GM21381 (cell line): ENCODE data around the gene CTXN2.

ENCODE experiments used
- ATAC-seq: cut with Tn5 transposase; IDR thresholded peaks from one replicate; pipeline ENCODE4 v1.9.1; 2021; ENCODE audit warnings: mild to moderate bottlenecking, moderate library complexity; ENCODE audit not compliant: unreplicated experiment

CTXN2 gene

GRCh38 chr15:48191574-48192225 lies at the start of gene CTXN2:
TSS of gene CTXN2 (plus strand) at chr15:48191665. CDS start at chr15:48201301, 9,636 bp downstream.
- no peak for ATAC-seq

GRCh38 chr15:48143856-48144255 lies 47.6 kb upstream of the CTXN2 start:
- ATAC-seq, result no peak

- no peak for ATAC-seq
Measured at GRCh38 chr15:48144889-48145288, 46.6 kb upstream of the CTXN2 start.

- no peak for ATAC-seq
Measured at GRCh38 chr15:48145923-48146322, 45.5 kb upstream of the CTXN2 start.

GRCh38 chr15:48147358-48147757 lies 44.1 kb upstream of the CTXN2 start:
- no peak for ATAC-seq

GRCh38 chr15:48149858-48150257 lies 41.6 kb upstream of the CTXN2 start:
- ATAC-seq, result no peak

- no peak for ATAC-seq
Measured at GRCh38 chr15:48153526-48153925, 37.9 kb upstream of the CTXN2 start.

- no peak for ATAC-seq
Measured at GRCh38 chr15:48168616-48169015, 22.8 kb upstream of the CTXN2 start.

GRCh38 chr15:48170981-48171380 lies 20.5 kb upstream of the CTXN2 start:
- ATAC-seq, result no peak

- ATAC-seq, result no peak
Measured at GRCh38 chr15:48175126-48175525, 16.3 kb upstream of the CTXN2 start.

- no peak for ATAC-seq
Measured at GRCh38 chr15:48176112-48176511, 15.4 kb upstream of the CTXN2 start.

- no peak for ATAC-seq
Measured at GRCh38 chr15:48176957-48177356, 14.5 kb upstream of the CTXN2 start.

GRCh38 chr15:48177383-48177765 lies 14.1 kb upstream of the CTXN2 start:
- peak; percentile 50 for ATAC-seq

GRCh38 chr15:48177766-48178647 lies 13.5 kb upstream of the CTXN2 start, which contains the start of gene MYEF2:
TSS of gene MYEF2 (minus strand) at chr15:48178295. CDS start at chr15:48178237, 58 bp downstream.
- ATAC-seq, result peak; percentile 72

GRCh38 chr15:48178648-48178931 lies 12.9 kb upstream of the CTXN2 start:
- no peak for ATAC-seq

- ATAC-seq, result no peak
Measured at GRCh38 chr15:48182749-48183148, 8.7 kb upstream of the CTXN2 start.

- ATAC-seq, result no peak
Measured at GRCh38 chr15:48185529-48185928, 5.9 kb upstream of the CTXN2 start.

- no peak for ATAC-seq
Measured at GRCh38 chr15:48186271-48186670, 5.2 kb upstream of the CTXN2 start.

- no peak for ATAC-seq
Measured at GRCh38 chr15:48190932-48191573, 412 bp upstream of the CTXN2 start.

GRCh38 chr15:48202068-48202467 lies 10.6 kb downstream of the CTXN2 start:
- no peak for ATAC-seq

- ATAC-seq, result no peak
Measured at GRCh38 chr15:48205981-48206380, 14.5 kb downstream of the CTXN2 start, which contains the start of gene SLC12A1. TSS of gene SLC12A1 (plus strand) at chr15:48206302. CDS start at chr15:48207720, 1,418 bp downstream.

- no peak for ATAC-seq
Measured at GRCh38 chr15:48221261-48221660, 29.8 kb downstream of the CTXN2 start.
